ENCODE results near the gene DZANK1. TPM values are rescaled to one million over a fixed set of nuclear protein-coding genes. Genes with fewer than 3 reads are reported as not detected.

Gene DZANK1
- total and polyA plus RNA-seq, 2 of the 8 experiments (the other 6 are each of a cell fraction or from before 2014, with no cell fraction given) = 8.0 to 9.9 TPM

DNA sequence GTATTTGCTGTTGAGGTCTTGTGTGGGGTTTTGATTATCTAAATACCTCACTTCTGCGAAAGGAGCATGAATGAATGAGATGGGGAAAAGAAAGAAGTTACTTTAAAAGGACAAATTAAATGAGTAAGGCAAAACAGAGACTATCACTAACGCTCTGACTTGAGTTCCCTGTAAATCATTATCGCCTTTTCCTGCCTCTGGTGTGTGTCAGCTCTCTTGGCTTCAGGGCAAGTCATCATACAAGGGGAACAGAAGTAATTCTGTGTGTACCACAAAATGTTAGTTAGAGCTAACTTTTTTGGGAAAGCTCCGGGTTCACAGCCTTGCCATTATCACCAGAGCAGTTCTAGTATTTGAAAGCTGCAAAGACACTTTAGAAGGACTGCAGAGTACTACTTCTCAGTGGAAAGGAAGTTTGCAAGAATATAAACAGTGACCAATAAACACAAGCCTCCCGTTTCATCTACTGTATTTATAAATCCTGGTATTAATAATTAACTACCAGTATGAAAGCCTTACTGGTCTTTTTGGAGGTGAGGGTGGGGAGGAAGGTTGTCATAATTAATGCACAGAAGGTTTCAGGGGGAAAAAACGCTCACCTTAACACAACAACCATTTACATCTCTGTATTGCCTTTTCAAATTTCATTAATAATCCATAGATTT, 1.2 kb downstream of the DZANK1 start:
- H3K27ac ChIP-seq (ENCODE audit: low read depth, low read length) = no peak overlapping the region
- no peak overlapping the region for H3K4ac ChIP-seq (replicated peaks; ENCODE audit: insufficient read length, low read depth, low read length)
- no peak overlapping the region for H4K5ac ChIP-seq (ENCODE audit: insufficient read length, low read depth, low read length)
- H4K20me1 ChIP-seq (replicated peaks in 1 of 2; ENCODE audit: control insufficient read depth in 1 of 2, insufficient read depth in 2 of 2, low read length in 2 of 2) = no peaks in the 10 kb centered on the region
- ChIA-PET CTCF (ENCODE audit: partially characterized antibody) (no interaction called here), POLR2A (ENCODE audit: partially characterized antibody) (interaction anchor here (0.8 to 1.1 kb wide), 2 partner anchors 79 to 177 kb away, joined by 3 read pairs; partner anchors contain the start of gene ZNF133)
- 81% methylated on average over 6 of the region's 6 CpGs; no CpG with 5 or more reads in 1 of the 2 experiments for WGBS, 2 experiments (ENCODE audit: extremely low coverage in 1 of 2, insufficient coverage in 1 of 2, insufficient read length in 1 of 2, insufficient replicate concordance in 2 of 2, low coverage in 1 of 2, low lambda C conversion rate in 2 of 2, missing lambda C conversion rate in 1 of 2)
- no peaks in the 10 kb centered on the region; a peak in 2 of 7 replicates for H3K4me1 ChIP-seq (replicated peaks in 1 of 4; ENCODE audit: control insufficient read depth in 3 of 4, insufficient read depth in 4 of 4, low read length in 3 of 4)
- no peak overlapping the region for H3K9ac ChIP-seq (replicated peaks in 1 of 4; ENCODE audit: extremely low read depth in 1 of 4, low read depth in 3 of 4, low read length in 3 of 4)
- no peak overlapping the region for H3K23ac ChIP-seq (ENCODE audit: insufficient read length)
- H2BK5ac ChIP-seq (ENCODE audit: low read depth, low read length) = no peak overlapping the region
- no peak overlapping the region for H4K91ac ChIP-seq (replicated peaks; ENCODE audit: insufficient read length, low read length)
- no peak overlapping the region for H2AFZ ChIP-seq (ENCODE audit: low read length)
- H2BK120ac ChIP-seq (replicated peaks; ENCODE audit: low read depth, low read length) = no peak overlapping the region
- H3K9me3 ChIP-seq (ENCODE audit: insufficient read depth in 2 of 2, low read depth in 1 of 2, low read length in 1 of 2) = no peaks in the 10 kb centered on the region
- no peak overlapping the region for H3K56ac ChIP-seq (replicated peaks; ENCODE audit: insufficient read length, low read depth, low read length)
- peaks cover 0 to 3% (median 2%) of the 10 kb centered on the region in 4 experiments; a peak in 2 of 8 replicates for H3K36me3 ChIP-seq (ENCODE audit: control insufficient read depth in 2 of 4, insufficient read depth in 4 of 4, low read length in 3 of 4)
- no peaks in the 10 kb centered on the region for H3K27me3 ChIP-seq (replicated peaks in 1 of 4; ENCODE audit: control insufficient read depth in 3 of 4, extremely low read depth in 1 of 4, insufficient read depth in 3 of 4, low read length in 3 of 4)
- H3K79me1 ChIP-seq (ENCODE audit: low read depth, low read length) = no peaks in the 10 kb centered on the region
- no peak overlapping the region for H2AK5ac ChIP-seq (ENCODE audit: low read depth, low read length)
- H3K4me2 ChIP-seq (ENCODE audit: insufficient read depth in 1 of 2, low read depth in 2 of 2, low read length in 2 of 2) = peak overlapping the region; percentile 77 to 93; a peak in 3 of 4 replicates
- H2BK15ac ChIP-seq (ENCODE audit: low read length) = no peak overlapping the region
- FAIRE-seq = no peak
- peak overlapping the region in 3 of 4 experiments; percentile 85 to 97 (median 97); a peak in 6 of 8 replicates for H3K4me3 ChIP-seq (ENCODE audit: extremely low read depth in 1 of 4, insufficient read depth in 2 of 4, low read depth in 3 of 4, low read length in 4 of 4)
- 0 out of 2 replicates have a peak, but pooled peaks cover 4% of the 10 kb centered on the region for H3K23me2 ChIP-seq (ENCODE audit: low read depth, low read length)
- H3K14ac ChIP-seq (ENCODE audit: insufficient read length) = no peak overlapping the region
- no peak overlapping the region for H4K8ac ChIP-seq (ENCODE audit: extremely low read depth, insufficient read depth, low read length)
- H3K18ac ChIP-seq (ENCODE audit: extremely low read depth, low read length) = no peak overlapping the region
- no peak overlapping the region for H2BK20ac ChIP-seq (ENCODE audit: low read length)
- H2BK12ac ChIP-seq (ENCODE audit: low read depth, low read length) = no peak overlapping the region
- H3K79me2 ChIP-seq (ENCODE audit: control insufficient read depth in 1 of 2, insufficient read depth in 2 of 2, low read length in 2 of 2) = peaks cover 3 to 28% of the 10 kb centered on the region in 2 experiments; a peak in 3 of 4 replicates
- TF ChIP-seq CBX5 (IDR thresholded peaks at IDR 0.05; ENCODE audit: low read depth, low read length) = no peak
- no peak for TF ChIP-seq MAFK (IDR thresholded peaks at IDR 0.05; ENCODE audit: low read depth, low read length)
- no peak for TF ChIP-seq TCF12 (IDR thresholded peaks at IDR 0.05; ENCODE audit: low read depth, low read length)
- no peak for TF ChIP-seq ZNF274 (IDR thresholded peaks at IDR 0.05; ENCODE audit: borderline replicate concordance, extremely low read depth, low read length)
- TF ChIP-seq, protein P1, sequence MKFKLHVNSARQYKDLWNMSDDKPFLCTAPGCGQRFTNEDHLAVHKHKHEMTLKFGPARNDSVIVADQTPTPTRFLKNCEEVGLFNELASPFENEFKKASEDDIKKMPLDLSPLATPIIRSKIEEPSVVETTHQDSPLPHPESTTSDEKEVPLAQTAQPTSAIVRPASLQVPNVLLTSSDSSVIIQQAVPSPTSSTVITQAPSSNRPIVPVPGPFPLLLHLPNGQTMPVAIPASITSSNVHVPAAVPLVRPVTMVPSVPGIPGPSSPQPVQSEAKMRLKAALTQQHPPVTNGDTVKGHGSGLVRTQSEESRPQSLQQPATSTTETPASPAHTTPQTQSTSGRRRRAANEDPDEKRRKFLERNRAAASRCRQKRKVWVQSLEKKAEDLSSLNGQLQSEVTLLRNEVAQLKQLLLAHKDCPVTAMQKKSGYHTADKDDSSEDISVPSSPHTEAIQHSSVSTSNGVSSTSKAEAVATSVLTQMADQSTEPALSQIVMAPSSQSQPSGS (IDR thresholded peaks at IDR 0.05; ENCODE audit: low read length) = no peak
- no peak for TF ChIP-seq POLR2AphosphoS5 (IDR thresholded peaks at IDR 0.05; ENCODE audit: low read depth, low read length)
- no peak for DNase-seq (ENCODE audit: low read depth in 1 of 2, low spot score in 2 of 2)
